Measurements from ENCODE around the gene ERCC6L2.

Gene ERCC6L2

GRCh38 chr9:95876138-95876444, 600 bp downstream of the ERCC6L2 start:
- TF ChIP-seq POLR2A (IDR thresholded peaks at IDR 0.05; ENCODE audit: extremely low read depth, insufficient read length): no peak
- TF ChIP-seq CTCF (IDR thresholded peaks at IDR 0.05; ENCODE audit: low read depth, low read length): no peak
- no peak for TF ChIP-seq MAX (IDR thresholded peaks at IDR 0.05; ENCODE audit: low read depth, low read length)
- no peak for TF ChIP-seq MYC (IDR thresholded peaks at IDR 0.05; ENCODE audit: low read depth, low read length)
- no peak for DNase-seq (ENCODE audit: low read depth)
- H3K4me3 ChIP-seq (ENCODE audit: low read depth, low read length): no peak overlapping the region

GRCh38 chr9:95876595-95876994, 1.1 kb downstream of the ERCC6L2 start:
- peak; percentile 20 for DNase-seq (ENCODE audit: low read depth)
- TF ChIP-seq POLR2A (IDR thresholded peaks at IDR 0.05; ENCODE audit: extremely low read depth, insufficient read length) (no peak), CTCF (IDR thresholded peaks at IDR 0.05; ENCODE audit: low read depth, low read length) (no peak), MAX (IDR thresholded peaks at IDR 0.05; ENCODE audit: low read depth, low read length) (no peak), MYC (IDR thresholded peaks at IDR 0.05; ENCODE audit: low read depth, low read length) (no peak)
- H3K4me3 ChIP-seq (ENCODE audit: low read depth, low read length): no peak overlapping the region

- no peak overlapping the region for H3K4me3 ChIP-seq (ENCODE audit: low read depth, low read length)
- DNase-seq (ENCODE audit: low read depth): no peak
- no peak for TF ChIP-seq CTCF (IDR thresholded peaks at IDR 0.05; ENCODE audit: low read depth, low read length)
- TF ChIP-seq MYC (IDR thresholded peaks at IDR 0.05; ENCODE audit: low read depth, low read length): no peak
- TF ChIP-seq POLR2A (IDR thresholded peaks at IDR 0.05; ENCODE audit: extremely low read depth, insufficient read length): no peak
- no peak for TF ChIP-seq MAX (IDR thresholded peaks at IDR 0.05; ENCODE audit: low read depth, low read length)
These were observed 2.5 kb downstream of the ERCC6L2 start for GRCh38 chr9:95877984-95878383.

- no peak for DNase-seq (ENCODE audit: low read depth)
- H3K4me3 ChIP-seq (ENCODE audit: low read depth, low read length): no peak overlapping the region
- TF ChIP-seq CTCF (IDR thresholded peaks at IDR 0.05; ENCODE audit: low read depth, low read length): no peak
- TF ChIP-seq MYC (IDR thresholded peaks at IDR 0.05; ENCODE audit: low read depth, low read length): no peak
- TF ChIP-seq POLR2A (IDR thresholded peaks at IDR 0.05; ENCODE audit: extremely low read depth, insufficient read length): no peak
- no peak for TF ChIP-seq MAX (IDR thresholded peaks at IDR 0.05; ENCODE audit: low read depth, low read length)
These were observed 4.1 kb downstream of the ERCC6L2 start for GRCh38 chr9:95879591-95879990.

GRCh38 chr9:95880021-95880690, 4.7 kb downstream of the ERCC6L2 start:
- TF ChIP-seq MAX (IDR thresholded peaks at IDR 0.05; ENCODE audit: low read depth, low read length) (no peak), POLR2A (IDR thresholded peaks at IDR 0.05; ENCODE audit: extremely low read depth, insufficient read length) (no peak)
- no peak for DNase-seq (ENCODE audit: low read depth)
- no peak overlapping the region for H3K4me3 ChIP-seq (ENCODE audit: low read depth, low read length)

GRCh38 chr9:95887926-95888497, 12.5 kb downstream of the ERCC6L2 start:
- DNase-seq (ENCODE audit: low read depth): no peak
- no peak overlapping the region for H3K4me3 ChIP-seq (ENCODE audit: low read depth, low read length)
- TF ChIP-seq CTCF (IDR thresholded peaks at IDR 0.05; ENCODE audit: low read depth, low read length) (no peak), POLR2A (IDR thresholded peaks at IDR 0.05; ENCODE audit: extremely low read depth, insufficient read length) (no peak), MAX (IDR thresholded peaks at IDR 0.05; ENCODE audit: low read depth, low read length) (no peak), MYC (IDR thresholded peaks at IDR 0.05; ENCODE audit: low read depth, low read length) (no peak)

Measured in NB4 (cell line).